ENCODE measurements around the gene AIG1. TPM values are rescaled to one million over a fixed set of nuclear protein-coding genes. Genes with fewer than 3 reads are reported as not detected.
A peak's percentile ranks its signal among the peaks of the same experiment; 100 is the strongest.

The AIG1 gene
- total and polyA plus RNA-seq, 2 of the 4 experiments (the other 2 are of a cell fraction): 21.3 to 27.1 TPM

DNA sequence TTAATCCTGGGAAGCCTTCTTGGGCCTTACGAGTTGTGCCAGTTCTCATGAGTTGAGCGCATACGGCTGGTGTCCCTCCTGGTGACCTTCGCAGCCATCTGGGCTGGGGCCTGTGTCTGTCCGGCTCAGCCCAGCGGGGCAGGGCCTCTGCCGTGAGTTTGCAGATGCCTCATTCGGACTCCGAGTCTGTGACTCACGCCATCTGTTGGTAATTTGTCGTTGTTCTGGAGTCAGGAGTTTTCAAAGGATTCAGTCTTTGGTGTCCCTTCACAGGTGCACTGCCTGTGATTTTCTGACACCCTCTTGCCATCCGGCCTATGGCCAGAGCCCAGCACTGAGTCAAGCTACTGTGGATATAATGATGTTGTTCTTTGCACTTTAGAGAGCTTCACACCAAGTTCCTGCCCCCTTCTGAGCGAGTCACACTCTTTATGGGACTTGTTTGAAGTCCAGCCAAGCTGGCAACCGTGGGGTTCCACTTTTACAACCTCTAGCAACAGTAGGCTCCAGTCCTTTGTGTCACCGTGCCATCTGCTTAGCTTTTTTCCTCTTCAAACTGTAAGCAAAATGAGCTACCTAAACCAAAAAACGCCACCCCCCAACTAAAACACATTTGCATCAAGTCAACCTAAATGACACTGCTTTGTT, 175.6 kb downstream of the AIG1 start:
- ATAC-seq (ENCODE audit: low read depth) (no peak), DNase-seq (peak; percentile 31)
- 39% methylated on average over 2 of the region's 16 CpGs; no CpG with 5 or more reads in 1 of the 2 experiments for WGBS, 2 experiments (ENCODE audit: extremely low coverage in 2 of 2, insufficient read length in 1 of 2)

More for the DNA sequence above, 175.6 kb downstream of the AIG1 start:
- Histone ChIP-seq H3K9me1 (ENCODE audit: insufficient read depth, low read length) (no peaks in the 10 kb centered on the region), H3K4ac (ENCODE audit: low read depth, low read length) (no peak overlapping the region), H2BK120ac (ENCODE audit: low read depth, low read length) (no peak overlapping the region), H3K4me3 (ENCODE audit: insufficient read depth, low read depth, low read length) (no peak overlapping the region), H3K4me2 (ENCODE audit: low read depth, low read length) (no peak overlapping the region), H3K27ac (ENCODE audit: insufficient read depth, low read length) (no peak overlapping the region), H3K9me3 (ENCODE audit: control insufficient read depth, insufficient read depth, low read length) (no peaks in the 10 kb centered on the region), H3K56ac (ENCODE audit: extremely low read depth, insufficient read depth, low read length) (no peak overlapping the region), H2BK5ac (ENCODE audit: low read depth, low read length, poor library complexity, severe bottlenecking) (no peak overlapping the region), H3K9ac (ENCODE audit: low read depth, low read length) (no peak overlapping the region), H2BK20ac (ENCODE audit: low read depth, low read length) (no peak overlapping the region), H3K23ac (ENCODE audit: low read depth, low read length) (no peak overlapping the region), H2AFZ (replicated peaks; ENCODE audit: low read length, poor library complexity) (no peak overlapping the region), H4K20me1 (ENCODE audit: insufficient read depth, low read length) (no peaks in the 10 kb centered on the region), H3K79me1 (ENCODE audit: low read depth in 1 of 2, low read length in 2 of 2) (no peaks in the 10 kb centered on the region), H3K27me3 (ENCODE audit: control insufficient read depth, insufficient read depth, low read length) (no peaks in the 10 kb centered on the region), H3K36me3 (ENCODE audit: control insufficient read depth, insufficient read depth, low read length) (no peaks in the 10 kb centered on the region), H3K14ac (replicated peaks; ENCODE audit: low read depth, low read length) (no peak overlapping the region), H2AK9ac (replicated peaks; ENCODE audit: low read depth, low read length, poor library complexity) (no peak overlapping the region), H3K4me1 (ENCODE audit: control insufficient read depth, insufficient read depth, low read length) (no peaks in the 10 kb centered on the region), H2BK15ac (ENCODE audit: low read depth, low read length) (no peak overlapping the region), H4K5ac (ENCODE audit: low read depth, low read length) (no peak overlapping the region), H3K18ac (ENCODE audit: low read depth, low read length) (no peak overlapping the region), H4K8ac (ENCODE audit: low read depth in 2 of 2, low read length in 2 of 2) (no peak overlapping the region), H2AK5ac (ENCODE audit: low read depth, low read length) (no peak overlapping the region), H4K91ac (ENCODE audit: insufficient read depth, low read depth, low read length) (no peak overlapping the region)
- no peak for TF ChIP-seq MXI1 (IDR thresholded peaks at IDR 0.05; ENCODE audit: borderline replicate concordance, low read depth, low read length)
- TF ChIP-seq BHLHE40 (IDR thresholded peaks at IDR 0.05; ENCODE audit: low read depth, low read length): no peak
- TF ChIP-seq, protein P1, sequence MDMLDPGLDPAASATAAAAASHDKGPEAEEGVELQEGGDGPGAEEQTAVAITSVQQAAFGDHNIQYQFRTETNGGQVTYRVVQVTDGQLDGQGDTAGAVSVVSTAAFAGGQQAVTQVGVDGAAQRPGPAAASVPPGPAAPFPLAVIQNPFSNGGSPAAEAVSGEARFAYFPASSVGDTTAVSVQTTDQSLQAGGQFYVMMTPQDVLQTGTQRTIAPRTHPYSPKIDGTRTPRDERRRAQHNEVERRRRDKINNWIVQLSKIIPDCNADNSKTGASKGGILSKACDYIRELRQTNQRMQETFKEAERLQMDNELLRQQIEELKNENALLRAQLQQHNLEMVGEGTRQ (IDR thresholded peaks at IDR 0.05; ENCODE audit: low read depth, low read length): no peak
- no peak for TF ChIP-seq RAD21 (IDR thresholded peaks at IDR 0.05; ENCODE audit: low read length)
- TF ChIP-seq CEBPB (IDR thresholded peaks at IDR 0.05; ENCODE audit: low read depth, low read length): no peak
- no peak for TF ChIP-seq MAFK (IDR thresholded peaks at IDR 0.05; ENCODE audit: low read depth, low read length)
- TF ChIP-seq MAZ (IDR thresholded peaks at IDR 0.05; ENCODE audit: borderline replicate concordance, low read depth, low read length): no peak
- no peak for TF ChIP-seq POLR2A (IDR thresholded peaks at IDR 0.05; ENCODE audit: low read depth, low read length)
- TF ChIP-seq RFX5 (IDR thresholded peaks at IDR 0.05; ENCODE audit: low read depth, low read length): no peak
- TF ChIP-seq FOS (IDR thresholded peaks at IDR 0.05; ENCODE audit: low read depth, low read length): no peak
- no peak for TF ChIP-seq RCOR1 (IDR thresholded peaks at IDR 0.05; ENCODE audit: insufficient replicate concordance, low read length)
- POLR2A ChIA-PET (ENCODE audit: unreplicated experiment): no interaction called here
- BruUV-seq (replicated peaks): no TSS peak
- in situ Hi-C loops (cut with MboI; ENCODE audit: low sequenced_read_pairs) (no loop called here), intact Hi-C loops (cut with micrococcal nuclease) (no loop called here), dilution Hi-C loops (cut with HindIII; ENCODE audit: low sequenced_read_pairs, unreplicated experiment) (no loop called here)
- CTCF ChIA-PET: no interaction called here
